Esophagus (tissue), 2 donors: ENCODE data around the gene GLIS1. TPM values are rescaled to one million over a fixed set of nuclear protein-coding genes. Genes with fewer than 3 reads are reported as not detected.

ENCODE experiments used
- H3K27ac ChIP-seq, 2 donors: one replicate each; pipeline ENCODE4 v1.5.1; 2013; ENCODE audit warnings: low read depth in 2 of 2, mild to moderate bottlenecking in 2 of 2, inconsistent platforms in 1 of 2, low read length in 1 of 2, moderate library complexity in 1 of 2
- H3K27me3 ChIP-seq, 2 donors: one replicate each; pipeline ENCODE4 v1.6.1; 2013; ENCODE audit warnings: low read length in 2 of 2, control low read depth in 1 of 2, mild to moderate bottlenecking in 1 of 2; ENCODE audit not compliant: insufficient read depth in 2 of 2, control insufficient read depth in 1 of 2
- H3K36me3 ChIP-seq, 2 donors: one replicate each; pipeline ENCODE4 v1.6.1; 2013; ENCODE audit warnings: low read length in 1 of 2; ENCODE audit not compliant: control insufficient read depth in 2 of 2, insufficient read depth in 2 of 2
- H3K4me1 ChIP-seq, 2 donors: one replicate each; pipeline ENCODE4 v1.6.1; 2013; ENCODE audit warnings: low read length in 1 of 2; ENCODE audit not compliant: control insufficient read depth in 2 of 2, insufficient read depth in 2 of 2
- H3K4me3 ChIP-seq, 2 donors: one replicate each; pipeline ENCODE4 v1.5.1; 2013; ENCODE audit warnings: low read length in 2 of 2, mild to moderate bottlenecking in 2 of 2, low read depth in 1 of 2, moderate library complexity in 1 of 2
- H3K9me3 ChIP-seq, 2 donors: one replicate each; pipeline ENCODE4 v1.6.1; 2013; ENCODE audit warnings: mild to moderate bottlenecking in 2 of 2, low read depth in 1 of 2, low read length in 1 of 2, moderate library complexity in 1 of 2; ENCODE audit not compliant: control insufficient read depth in 2 of 2, insufficient read depth in 1 of 2
- WGBS, 2 donors: extraction: QIAGEN DNeasy Blood & Tissue Kit; methylation state at CpG; one replicate each; pipeline ENCODE4 v1.1.7; 2013; 5-methylcytosine and 5-hydroxymethylcytosine counted together
- polyA plus RNA-seq, 2 donors: library from polyadenylated mRNA; stranded (reverse); fragments of 200-250 nt; gene quantifications; one replicate each; pipeline ENCODE4 v1.2.3, GENCODE V29; 2013
- donor health status: healthy with polysubstance abuse.
- donor health status: Bipolar disorder and iron deficiency.

Gene GLIS1
- polyA plus RNA-seq, 2 donors: 0.18 TPM

GRCh38 chr1:53463961-53464899 lies 274.7 kb downstream of the GLIS1 start:
- no peak overlapping the region for H3K4me3 ChIP-seq
- no peak overlapping the region for H3K27ac ChIP-seq
- H3K27me3 ChIP-seq: no peaks in the 10 kb centered on the region
- 88% methylated on average over 24 of the region's 24 CpGs for WGBS, 2 donors
- peaks cover 0 to 2% of the 10 kb centered on the region in 2 donors for H3K9me3 ChIP-seq
- no peaks in the 10 kb centered on the region for H3K36me3 ChIP-seq
- no peaks in the 10 kb centered on the region for H3K4me1 ChIP-seq

GRCh38 chr1:53462769-53463501 lies 276.0 kb downstream of the GLIS1 start:
- H3K27me3 ChIP-seq: no peaks in the 10 kb centered on the region
- H3K9me3 ChIP-seq: peaks cover 0 to 2% of the 10 kb centered on the region in 2 donors
- H3K4me1 ChIP-seq: no peaks in the 10 kb centered on the region
- WGBS, 2 donors: 66 to 69% methylated on average over 11 of the region's 11 CpGs
- no peak overlapping the region for H3K27ac ChIP-seq
- H3K4me3 ChIP-seq: no peak overlapping the region
- no peaks in the 10 kb centered on the region for H3K36me3 ChIP-seq

- Histone ChIP-seq H3K27me3 (no peaks in the 10 kb centered on the region), H3K4me3 (no peak overlapping the region), H3K27ac (no peak overlapping the region), H3K36me3 (no peaks in the 10 kb centered on the region), H3K9me3 (peaks cover 0 to 2% of the 10 kb centered on the region in 2 donors), H3K4me1 (no peaks in the 10 kb centered on the region)
- WGBS, 2 donors: 87 to 89% methylated on average over 6 of the region's 6 CpGs
Measured at GRCh38 chr1:53462193-53462592, 276.8 kb downstream of the GLIS1 start.

GRCh38 chr1:53461323-53462044 lies 277.5 kb downstream of the GLIS1 start:
- Histone ChIP-seq H3K27ac (no peak overlapping the region), H3K9me3 (peaks cover 0 to 2% of the 10 kb centered on the region in 2 donors), H3K4me1 (no peaks in the 10 kb centered on the region), H3K4me3 (no peak overlapping the region), H3K36me3 (no peaks in the 10 kb centered on the region), H3K27me3 (no peaks in the 10 kb centered on the region)
- 86 to 91% methylated on average over 25 of the region's 25 CpGs for WGBS, 2 donors

- H3K9me3 ChIP-seq: peaks cover 0 to 2% of the 10 kb centered on the region in 2 donors
- H3K27ac ChIP-seq: no peak overlapping the region
- 85 to 86% methylated on average over 29 of the region's 29 CpGs for WGBS, 2 donors
- no peak overlapping the region for H3K4me3 ChIP-seq
- no peaks in the 10 kb centered on the region for H3K4me1 ChIP-seq
- H3K27me3 ChIP-seq: no peaks in the 10 kb centered on the region
- H3K36me3 ChIP-seq: no peaks in the 10 kb centered on the region
Measured at GRCh38 chr1:53460666-53461322, 278.2 kb downstream of the GLIS1 start.

GRCh38 chr1:53460211-53460634 lies 278.7 kb downstream of the GLIS1 start:
- Histone ChIP-seq H3K4me1 (no peaks in the 10 kb centered on the region), H3K9me3 (peaks cover 0 to 2% of the 10 kb centered on the region in 2 donors), H3K36me3 (no peaks in the 10 kb centered on the region), H3K4me3 (no peak overlapping the region), H3K27me3 (no peaks in the 10 kb centered on the region), H3K27ac (no peak overlapping the region)
- 95% methylated on average over 25 of the region's 25 CpGs for WGBS, 2 donors

- Histone ChIP-seq H3K36me3 (no peaks in the 10 kb centered on the region), H3K4me1 (no peaks in the 10 kb centered on the region), H3K27ac (no peak within 1 kb of the TSS), H3K27me3 (no peaks in the 10 kb centered on the region), H3K4me3 (no peak within 1 kb of the TSS), H3K9me3 (peaks cover 0 to 2% of the 10 kb centered on the region in 2 donors)
- 91 to 95% methylated on average over 66 to 82 of the region's 82 CpGs for WGBS, 2 donors
Measured at GRCh38 chr1:53459321-53460175, 279.4 kb downstream of the GLIS1 start, which contains the start of gene DMRTB1. TSS of gene DMRTB1 (plus strand) at chr1:53459399. CDS start at chr1:53459454, 55 bp downstream.

GRCh38 chr1:53458634-53459033 lies 280.3 kb downstream of the GLIS1 start:
- no peak overlapping the region for H3K4me3 ChIP-seq
- no peak overlapping the region for H3K27ac ChIP-seq
- no peaks in the 10 kb centered on the region for H3K27me3 ChIP-seq
- H3K36me3 ChIP-seq: no peaks in the 10 kb centered on the region
- H3K9me3 ChIP-seq: peaks cover 0 to 2% of the 10 kb centered on the region in 2 donors
- H3K4me1 ChIP-seq: no peaks in the 10 kb centered on the region
- WGBS, 2 donors: 78 to 82% methylated on average over 3 of the region's 3 CpGs
